PFSK-1 (cell line): Measurements from ENCODE around the gene GATB.

Experiments used
- POLR2AphosphoS5 ChIP-seq: IDR thresholded peaks from 2 replicates; pipeline ENCODE4 v1.6.1; 2012; ENCODE audit warnings: low read depth, mild to moderate bottlenecking, control low read depth, low read length, moderate library complexity
- REST ChIP-seq, 2 experiments: IDR thresholded peaks; 2 replicates each; pipeline versions ENCODE4 v1.6.1 to v1.8.0; 2011 to 2012; ENCODE audit warnings: low read depth in 2 of 2, low read length in 2 of 2, control low read depth in 1 of 2, inconsistent platforms in 1 of 2, mild to moderate bottlenecking in 1 of 2, moderate library complexity in 1 of 2; ENCODE audit not compliant: insufficient read depth in 1 of 2

GRCh38 chr4:151685303-151685702, 75.5 kb downstream of the GATB start:
- no peak for TF ChIP-seq POLR2AphosphoS5
- TF ChIP-seq REST (IDR thresholded peaks at IDR 0.05; ENCODE audit: insufficient read depth in 1 of 2, low read depth in 2 of 2, low read length in 2 of 2) = no peak
